Uterus (tissue), 4 donors: ENCODE results near the gene XDH. TPM values are rescaled to one million over a fixed set of nuclear protein-coding genes. Genes with fewer than 3 reads are reported as not detected.

Experiments used
- DNase-seq, 2 donors: peaks; one replicate each; pipeline ENCODE4 v3.0.0-alpha.2; 2019 to 2020
- H3K27ac ChIP-seq, 2 donors: fragments of 200-600 bp; sonication (generic); 1 replicate in 1 of 2; 2 replicates in 1 of 2; pipeline ENCODE4 v1.5.1; 2016 to 2018
- H3K27me3 ChIP-seq, 2 donors: fragments of 200-600 bp; sonication (generic); one replicate each; pipeline ENCODE4 v1.5.1; 2018 to 2019; ENCODE audit warnings: control low read depth in 1 of 2
- H3K36me3 ChIP-seq, 2 donors: fragments of 200-600 bp; sonication (generic); one replicate each; pipeline ENCODE4 v1.5.1; 2019; ENCODE audit warnings: control low read depth in 1 of 2
- H3K4me1 ChIP-seq, 2 donors: fragments of 200-600 bp; sonication (generic); one replicate each; pipeline ENCODE4 v1.5.1; 2018 to 2019; ENCODE audit warnings: control low read depth in 1 of 2
- H3K4me3 ChIP-seq, 2 donors: fragments of 200-600 bp; sonication (generic); 1 replicate in 1 of 2; 2 replicates in 1 of 2; pipeline ENCODE4 v1.5.1; 2018 to 2019; ENCODE audit warnings: mild to moderate bottlenecking in 1 of 2
- H3K9me3 ChIP-seq, 2 donors: fragments of 200-600 bp; sonication (generic); one replicate each; pipeline ENCODE4 v1.5.1; 2019; ENCODE audit warnings: control low read depth in 1 of 2
- POLR2A ChIP-seq, 2 donors: fragments of 450-650 bp; IDR thresholded peaks; one replicate each; pipeline ENCODE4 v1.6.1; 2016; ENCODE audit warnings: antibody characterized with exemption in 2 of 2, mild to moderate bottlenecking in 1 of 2, moderate library complexity in 1 of 2
- intact Hi-C: fragments of 100-400 bp; cut with DNase I; formaldehyde crosslinking; loops from one replicate; pipeline ENCODE4 v1.15.1; 2023; ENCODE audit warnings: low total_unique reads
- total RNA-seq, 4 donors: library from RNA; depleted of rRNA in 3 of 4; stranded (reverse); fragments of >200 nt in 3 of 4; gene quantifications; one replicate each; pipeline versions ENCODE4 v1.1.0 to v1.2.4, GENCODE V29; 2014 to 2023
- TF ChIP-seq, protein P1 (sequence below), 4 experiments: fragments of 200-600 bp in 2 of 4; fragments of 450-650 bp in 2 of 4; sonication (generic) in 2 of 4; IDR thresholded peaks; one replicate each; pipeline ENCODE4 v1.5.1; 2016 to 2019; ENCODE audit warnings: antibody characterized with exemption in 4 of 4, mild to moderate bottlenecking in 2 of 4, moderate library complexity in 1 of 4
- donor health status: DM: yes; HTN: yes; CAD: no.

Gene XDH
- total RNA-seq, 4 donors from 2014 or later = 0.35 TPM; not detected in 3

DNA sequence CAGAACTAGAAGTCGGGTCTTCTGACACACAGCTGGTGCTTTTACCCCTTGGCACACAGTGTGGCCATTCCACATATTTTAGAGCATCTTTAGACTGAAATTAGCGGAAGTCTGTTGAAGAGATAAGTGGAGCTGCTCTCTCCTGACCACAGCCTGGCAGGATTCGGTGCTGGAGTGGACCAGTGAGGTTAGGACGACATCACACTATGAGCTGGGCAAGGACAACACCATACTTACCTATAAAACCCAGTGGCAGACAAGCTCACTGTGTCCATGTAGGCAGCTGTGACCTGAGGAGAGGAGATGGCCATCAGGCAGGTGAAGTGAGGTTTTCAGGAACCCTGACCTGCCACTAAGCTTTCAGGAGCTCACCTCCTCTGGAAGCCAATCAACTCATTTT lies 70.1 kb downstream of the XDH start:
- no peaks in the 10 kb centered on the region for H3K4me1 ChIP-seq
- DNase-seq = no peak
- TF ChIP-seq, protein P1, sequence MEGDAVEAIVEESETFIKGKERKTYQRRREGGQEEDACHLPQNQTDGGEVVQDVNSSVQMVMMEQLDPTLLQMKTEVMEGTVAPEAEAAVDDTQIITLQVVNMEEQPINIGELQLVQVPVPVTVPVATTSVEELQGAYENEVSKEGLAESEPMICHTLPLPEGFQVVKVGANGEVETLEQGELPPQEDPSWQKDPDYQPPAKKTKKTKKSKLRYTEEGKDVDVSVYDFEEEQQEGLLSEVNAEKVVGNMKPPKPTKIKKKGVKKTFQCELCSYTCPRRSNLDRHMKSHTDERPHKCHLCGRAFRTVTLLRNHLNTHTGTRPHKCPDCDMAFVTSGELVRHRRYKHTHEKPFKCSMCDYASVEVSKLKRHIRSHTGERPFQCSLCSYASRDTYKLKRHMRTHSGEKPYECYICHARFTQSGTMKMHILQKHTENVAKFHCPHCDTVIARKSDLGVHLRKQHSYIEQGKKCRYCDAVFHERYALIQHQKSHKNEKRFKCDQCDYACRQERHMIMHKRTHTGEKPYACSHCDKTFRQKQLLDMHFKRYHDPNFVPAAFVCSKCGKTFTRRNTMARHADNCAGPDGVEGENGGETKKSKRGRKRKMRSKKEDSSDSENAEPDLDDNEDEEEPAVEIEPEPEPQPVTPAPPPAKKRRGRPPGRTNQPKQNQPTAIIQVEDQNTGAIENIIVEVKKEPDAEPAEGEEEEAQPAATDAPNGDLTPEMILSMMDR (IDR thresholded peaks at IDR 0.05) = no peak
- no peak for TF ChIP-seq POLR2A (IDR thresholded peaks at IDR 0.05)
- no peak overlapping the region for H3K4me3 ChIP-seq
- H3K9me3 ChIP-seq = no peaks in the 10 kb centered on the region
- no peaks in the 10 kb centered on the region for H3K36me3 ChIP-seq
- intact Hi-C loops = no loop called here
- H3K27me3 ChIP-seq = no peaks in the 10 kb centered on the region
- H3K27ac ChIP-seq = no peak overlapping the region

DNA sequence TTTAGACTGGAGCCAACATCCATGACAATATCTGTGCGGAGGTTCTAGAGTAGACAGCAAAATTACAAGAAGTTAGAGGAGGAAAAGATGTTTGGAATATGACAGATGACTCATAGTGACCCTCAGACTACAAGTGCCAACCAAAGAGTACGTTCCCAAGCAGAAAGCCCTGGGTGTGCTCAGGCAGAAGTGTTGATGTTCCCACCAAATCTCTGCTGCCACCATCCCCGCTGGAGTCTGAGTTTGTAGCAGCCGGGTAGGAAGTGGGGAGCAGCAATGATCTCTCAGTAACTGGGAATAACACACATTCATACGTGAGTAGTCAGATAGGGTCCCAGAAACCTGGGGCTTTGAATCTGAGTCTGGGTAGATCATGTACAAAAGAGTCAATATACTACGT lies 73.2 kb downstream of the XDH start:
- no peaks in the 10 kb centered on the region for H3K4me1 ChIP-seq
- H3K27ac ChIP-seq = no peak overlapping the region
- no peaks in the 10 kb centered on the region for H3K9me3 ChIP-seq
- no peak overlapping the region for H3K4me3 ChIP-seq
- no peak for DNase-seq
- no peaks in the 10 kb centered on the region for H3K27me3 ChIP-seq
- TF ChIP-seq, protein P1 (IDR thresholded peaks at IDR 0.05) = no peak
- no peak for TF ChIP-seq POLR2A (IDR thresholded peaks at IDR 0.05)
- H3K36me3 ChIP-seq = no peaks in the 10 kb centered on the region
- intact Hi-C loops = no loop called here

DNA sequence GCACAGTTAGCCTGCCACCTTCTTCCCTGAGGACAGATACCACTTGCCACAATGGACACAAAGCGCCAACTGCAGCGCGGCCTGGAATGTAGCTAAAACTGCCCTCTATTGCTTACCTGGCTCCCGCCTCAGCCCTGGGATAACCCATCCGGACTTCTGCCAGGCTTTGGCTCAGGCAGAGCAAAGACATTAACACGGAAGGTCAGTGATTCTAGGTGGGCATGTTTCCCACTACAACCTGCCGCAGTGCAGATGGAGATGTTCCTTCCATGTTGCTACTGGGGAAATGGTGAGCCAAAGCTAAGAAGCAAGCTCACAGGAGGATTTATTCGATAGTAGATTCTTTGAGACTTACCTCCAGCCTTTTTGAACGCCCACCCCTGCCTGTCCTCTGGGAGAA lies 74.8 kb downstream of the XDH start:
- H3K4me1 ChIP-seq = no peaks in the 10 kb centered on the region
- no peak for DNase-seq
- TF ChIP-seq, protein P1 (IDR thresholded peaks at IDR 0.05) = no peak
- no peak for TF ChIP-seq POLR2A (IDR thresholded peaks at IDR 0.05)
- H3K9me3 ChIP-seq = no peaks in the 10 kb centered on the region
- intact Hi-C loops = no loop called here
- H3K4me3 ChIP-seq = no peak overlapping the region
- no peak overlapping the region for H3K27ac ChIP-seq
- H3K27me3 ChIP-seq = no peaks in the 10 kb centered on the region
- H3K36me3 ChIP-seq = no peaks in the 10 kb centered on the region

DNA sequence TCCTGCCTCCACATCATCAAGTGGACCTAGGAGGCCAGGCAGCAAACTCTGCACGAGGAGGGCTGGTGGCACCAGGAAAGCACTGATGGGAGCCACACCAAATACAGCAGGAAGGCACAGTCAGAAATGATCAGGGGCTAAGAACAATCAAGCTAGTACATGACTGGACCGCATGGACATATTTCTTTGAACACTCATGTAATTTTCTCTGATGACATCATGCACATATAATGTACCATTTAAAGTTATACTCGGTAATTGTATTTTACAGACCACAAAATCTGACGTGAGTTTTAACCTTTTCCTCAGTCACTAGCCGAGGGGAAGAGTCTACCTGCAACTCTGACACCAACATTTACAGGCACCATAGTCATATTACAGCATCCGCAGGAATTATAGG lies 76.7 kb downstream of the XDH start:
- no peak overlapping the region for H3K27ac ChIP-seq
- no peak overlapping the region for H3K4me3 ChIP-seq
- H3K36me3 ChIP-seq = no peaks in the 10 kb centered on the region
- intact Hi-C loops = no loop called here
- H3K4me1 ChIP-seq = no peaks in the 10 kb centered on the region
- no peaks in the 10 kb centered on the region for H3K9me3 ChIP-seq
- no peaks in the 10 kb centered on the region for H3K27me3 ChIP-seq
- DNase-seq = no peak
- no peak for TF ChIP-seq POLR2A (IDR thresholded peaks at IDR 0.05)
- TF ChIP-seq, protein P1 (IDR thresholded peaks at IDR 0.05) = no peak

DNA sequence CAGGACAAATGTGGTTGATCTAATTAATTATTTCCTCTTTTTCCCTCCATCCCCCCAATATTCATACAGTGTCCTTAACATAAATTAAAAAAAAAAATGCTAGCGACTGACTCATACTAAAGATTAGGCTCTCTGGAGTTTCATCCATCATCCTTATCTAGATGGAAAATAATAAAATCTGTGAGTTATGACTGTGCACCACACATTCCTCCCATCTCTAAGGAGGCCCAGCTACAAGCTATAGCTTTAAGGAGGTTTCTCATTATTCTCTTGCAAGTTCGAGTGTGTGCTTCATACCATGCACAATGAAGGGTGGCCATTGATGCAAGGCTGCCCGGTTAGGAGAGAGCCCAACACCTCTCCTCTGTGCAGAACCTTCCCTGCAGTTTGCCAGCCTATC lies 77.3 kb downstream of the XDH start:
- H3K27ac ChIP-seq = no peak overlapping the region
- H3K4me3 ChIP-seq = no peak overlapping the region
- H3K4me1 ChIP-seq = no peaks in the 10 kb centered on the region
- DNase-seq = no peak
- no peaks in the 10 kb centered on the region for H3K27me3 ChIP-seq
- TF ChIP-seq POLR2A (IDR thresholded peaks at IDR 0.05) = no peak
- TF ChIP-seq, protein P1 (IDR thresholded peaks at IDR 0.05) = no peak
- intact Hi-C loops = no loop called here
- H3K36me3 ChIP-seq = no peaks in the 10 kb centered on the region
- H3K9me3 ChIP-seq = no peaks in the 10 kb centered on the region
